ENCODE results near the gene CXCR1. TPM values are rescaled to one million over a fixed set of nuclear protein-coding genes. Genes with fewer than 3 reads are reported as not detected.

The CXCR1 gene
- polyA plus RNA-seq, 1 of the 3 experiments (the other 2 are of a cell fraction), result not detected

DNA sequence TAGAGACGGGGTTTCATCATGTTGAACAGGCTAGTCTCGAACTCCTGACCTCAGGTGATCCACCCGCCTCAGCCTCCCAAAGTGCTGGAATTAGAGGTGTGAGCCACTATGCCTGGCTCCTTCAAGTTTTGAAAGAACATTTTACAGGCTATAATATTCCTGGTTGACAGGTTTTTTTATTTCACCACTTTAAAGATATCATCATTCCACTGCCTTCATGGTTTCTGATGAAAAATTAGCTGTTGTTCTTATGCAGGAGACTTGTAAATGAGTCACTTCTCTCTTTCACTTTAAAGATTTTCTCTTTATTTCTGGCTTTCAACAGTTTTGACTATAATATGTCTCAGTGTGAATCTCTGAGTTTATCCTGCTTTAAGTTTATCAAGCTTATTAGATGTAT, 42.3 kb upstream of the CXCR1 start:
- Histone ChIP-seq H3F3A (replicated peaks; ENCODE audit: insufficient read depth) (no peaks in the 10 kb centered on the region), H3K9me3 (peaks cover 7% of the 10 kb centered on the region), H3K9ac (no peak overlapping the region), H3K27ac (ENCODE audit: low read depth in 2 of 2, low read length in 1 of 2) (no peak overlapping the region), H2AFZ (ENCODE audit: low read depth) (no peak overlapping the region), H3K4me1 (ENCODE audit: control insufficient read depth in 1 of 2, insufficient read depth in 2 of 2, low read depth in 1 of 2, low read length in 1 of 2) (no peaks in the 10 kb centered on the region), H3K4me2 (no peak overlapping the region), H4K20me1 (ENCODE audit: insufficient read depth) (no peaks in the 10 kb centered on the region), H3K27me3 (ENCODE audit: insufficient read depth) (no peaks in the 10 kb centered on the region), H3K9me2 (no peaks in the 10 kb centered on the region), H3K79me2 (ENCODE audit: insufficient read depth) (no peaks in the 10 kb centered on the region), H3K36me3 (replicated peaks in 1 of 2; ENCODE audit: control insufficient read depth in 1 of 2, insufficient read depth in 2 of 2, low read length in 1 of 2) (no peaks in the 10 kb centered on the region), H3K4me3 (ENCODE audit: low read depth in 2 of 2, low read length in 1 of 2) (no peak overlapping the region)
- ChIA-PET POLR2A (interaction anchor here (0.7 kb wide), 1 partner anchor 74 kb away, joined by 4 read pairs; no protein-coding TSS in a partner anchor), CTCF (no interaction called here)
- WGBS (ENCODE audit: low lambda C conversion rate), result 72% methylated on average over 3 of the region's 3 CpGs
- TF ChIP-seq NRF1 (IDR thresholded peaks at IDR 0.05; ENCODE audit: low read depth, low read length) (no peak), GABPA (IDR thresholded peaks at IDR 0.05; ENCODE audit: low read depth) (no peak), TCF12 (IDR thresholded peaks at IDR 0.05) (no peak), CHD2 (IDR thresholded peaks at IDR 0.05; ENCODE audit: low read length, partially characterized antibody) (no peak), RCOR1 (IDR thresholded peaks at IDR 0.05; ENCODE audit: low read length) (no peak), TEAD4 (IDR thresholded peaks at IDR 0.05; ENCODE audit: borderline replicate concordance, insufficient read depth) (no peak), SIN3A (IDR thresholded peaks at IDR 0.05; ENCODE audit: borderline replicate concordance, low read depth, low read length) (no peak), EZH2phosphoT487 (IDR thresholded peaks at IDR 0.05; ENCODE audit: borderline replicate concordance, low read depth) (no peak), EP300 (IDR thresholded peaks at IDR 0.05; ENCODE audit: borderline replicate concordance in 1 of 2, low read depth in 1 of 2, low read length in 1 of 2) (no peak), MEF2A (IDR thresholded peaks at IDR 0.05; ENCODE audit: borderline replicate concordance, low read depth) (no peak)
- TF ChIP-seq, protein P1, sequence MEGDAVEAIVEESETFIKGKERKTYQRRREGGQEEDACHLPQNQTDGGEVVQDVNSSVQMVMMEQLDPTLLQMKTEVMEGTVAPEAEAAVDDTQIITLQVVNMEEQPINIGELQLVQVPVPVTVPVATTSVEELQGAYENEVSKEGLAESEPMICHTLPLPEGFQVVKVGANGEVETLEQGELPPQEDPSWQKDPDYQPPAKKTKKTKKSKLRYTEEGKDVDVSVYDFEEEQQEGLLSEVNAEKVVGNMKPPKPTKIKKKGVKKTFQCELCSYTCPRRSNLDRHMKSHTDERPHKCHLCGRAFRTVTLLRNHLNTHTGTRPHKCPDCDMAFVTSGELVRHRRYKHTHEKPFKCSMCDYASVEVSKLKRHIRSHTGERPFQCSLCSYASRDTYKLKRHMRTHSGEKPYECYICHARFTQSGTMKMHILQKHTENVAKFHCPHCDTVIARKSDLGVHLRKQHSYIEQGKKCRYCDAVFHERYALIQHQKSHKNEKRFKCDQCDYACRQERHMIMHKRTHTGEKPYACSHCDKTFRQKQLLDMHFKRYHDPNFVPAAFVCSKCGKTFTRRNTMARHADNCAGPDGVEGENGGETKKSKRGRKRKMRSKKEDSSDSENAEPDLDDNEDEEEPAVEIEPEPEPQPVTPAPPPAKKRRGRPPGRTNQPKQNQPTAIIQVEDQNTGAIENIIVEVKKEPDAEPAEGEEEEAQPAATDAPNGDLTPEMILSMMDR (IDR thresholded peaks at IDR 0.05), result no peak
- TF ChIP-seq, protein P2, sequence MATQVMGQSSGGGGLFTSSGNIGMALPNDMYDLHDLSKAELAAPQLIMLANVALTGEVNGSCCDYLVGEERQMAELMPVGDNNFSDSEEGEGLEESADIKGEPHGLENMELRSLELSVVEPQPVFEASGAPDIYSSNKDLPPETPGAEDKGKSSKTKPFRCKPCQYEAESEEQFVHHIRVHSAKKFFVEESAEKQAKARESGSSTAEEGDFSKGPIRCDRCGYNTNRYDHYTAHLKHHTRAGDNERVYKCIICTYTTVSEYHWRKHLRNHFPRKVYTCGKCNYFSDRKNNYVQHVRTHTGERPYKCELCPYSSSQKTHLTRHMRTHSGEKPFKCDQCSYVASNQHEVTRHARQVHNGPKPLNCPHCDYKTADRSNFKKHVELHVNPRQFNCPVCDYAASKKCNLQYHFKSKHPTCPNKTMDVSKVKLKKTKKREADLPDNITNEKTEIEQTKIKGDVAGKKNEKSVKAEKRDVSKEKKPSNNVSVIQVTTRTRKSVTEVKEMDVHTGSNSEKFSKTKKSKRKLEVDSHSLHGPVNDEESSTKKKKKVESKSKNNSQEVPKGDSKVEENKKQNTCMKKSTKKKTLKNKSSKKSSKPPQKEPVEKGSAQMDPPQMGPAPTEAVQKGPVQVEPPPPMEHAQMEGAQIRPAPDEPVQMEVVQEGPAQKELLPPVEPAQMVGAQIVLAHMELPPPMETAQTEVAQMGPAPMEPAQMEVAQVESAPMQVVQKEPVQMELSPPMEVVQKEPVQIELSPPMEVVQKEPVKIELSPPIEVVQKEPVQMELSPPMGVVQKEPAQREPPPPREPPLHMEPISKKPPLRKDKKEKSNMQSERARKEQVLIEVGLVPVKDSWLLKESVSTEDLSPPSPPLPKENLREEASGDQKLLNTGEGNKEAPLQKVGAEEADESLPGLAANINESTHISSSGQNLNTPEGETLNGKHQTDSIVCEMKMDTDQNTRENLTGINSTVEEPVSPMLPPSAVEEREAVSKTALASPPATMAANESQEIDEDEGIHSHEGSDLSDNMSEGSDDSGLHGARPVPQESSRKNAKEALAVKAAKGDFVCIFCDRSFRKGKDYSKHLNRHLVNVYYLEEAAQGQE (IDR thresholded peaks at IDR 0.05; ENCODE audit: low read depth, low read length), result no peak
- no peak for DNase-seq

DNA sequence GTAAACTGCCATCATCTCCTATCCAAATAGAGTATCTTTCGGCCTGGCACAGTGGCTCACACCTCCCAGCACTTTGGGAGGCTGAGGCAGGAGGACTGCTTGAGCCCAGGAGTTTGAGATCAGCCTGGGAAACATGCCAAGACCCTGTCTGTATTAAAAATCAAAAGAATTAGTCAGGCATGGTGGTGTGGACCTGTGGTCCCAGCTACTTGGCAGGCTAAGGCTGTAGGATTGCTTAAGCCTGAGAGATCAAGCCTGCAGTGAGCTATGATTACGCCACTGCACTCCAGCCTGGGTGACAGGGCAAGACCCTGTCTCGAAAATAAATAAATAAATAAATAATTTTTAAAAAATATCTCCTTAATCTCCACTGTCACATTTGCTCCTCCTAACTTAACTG, 35.5 kb upstream of the CXCR1 start:
- 58% methylated on average over 3 of the region's 3 CpGs for WGBS (ENCODE audit: low lambda C conversion rate)
- H3K4me2 ChIP-seq, result no peak overlapping the region
- CTCF ChIA-PET, result interaction anchor here (0.9 kb wide), 1 partner anchor 17 kb away, joined by 3 read pairs; no protein-coding TSS in a partner anchor
- TF ChIP-seq EZH2phosphoT487 (IDR thresholded peaks at IDR 0.05; ENCODE audit: borderline replicate concordance, low read depth), result no peak
- no peak for TF ChIP-seq GATA2 (CRISPR knock-in tag; IDR thresholded peaks at IDR 0.05)
- no peak for TF ChIP-seq JUND (IDR thresholded peaks at IDR 0.05)
- TF ChIP-seq TEAD4 (IDR thresholded peaks at IDR 0.05; ENCODE audit: borderline replicate concordance, insufficient read depth), result no peak
- TF ChIP-seq, protein P3, sequence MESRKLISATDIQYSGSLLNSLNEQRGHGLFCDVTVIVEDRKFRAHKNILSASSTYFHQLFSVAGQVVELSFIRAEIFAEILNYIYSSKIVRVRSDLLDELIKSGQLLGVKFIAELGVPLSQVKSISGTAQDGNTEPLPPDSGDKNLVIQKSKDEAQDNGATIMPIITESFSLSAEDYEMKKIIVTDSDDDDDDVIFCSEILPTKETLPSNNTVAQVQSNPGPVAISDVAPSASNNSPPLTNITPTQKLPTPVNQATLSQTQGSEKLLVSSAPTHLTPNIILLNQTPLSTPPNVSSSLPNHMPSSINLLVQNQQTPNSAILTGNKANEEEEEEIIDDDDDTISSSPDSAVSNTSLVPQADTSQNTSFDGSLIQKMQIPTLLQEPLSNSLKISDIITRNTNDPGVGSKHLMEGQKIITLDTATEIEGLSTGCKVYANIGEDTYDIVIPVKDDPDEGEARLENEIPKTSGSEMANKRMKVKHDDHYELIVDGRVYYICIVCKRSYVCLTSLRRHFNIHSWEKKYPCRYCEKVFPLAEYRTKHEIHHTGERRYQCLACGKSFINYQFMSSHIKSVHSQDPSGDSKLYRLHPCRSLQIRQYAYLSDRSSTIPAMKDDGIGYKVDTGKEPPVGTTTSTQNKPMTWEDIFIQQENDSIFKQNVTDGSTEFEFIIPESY (IDR thresholded peaks at IDR 0.05; ENCODE audit: borderline replicate concordance, low read depth), result no peak
- TF ChIP-seq, protein P4, sequence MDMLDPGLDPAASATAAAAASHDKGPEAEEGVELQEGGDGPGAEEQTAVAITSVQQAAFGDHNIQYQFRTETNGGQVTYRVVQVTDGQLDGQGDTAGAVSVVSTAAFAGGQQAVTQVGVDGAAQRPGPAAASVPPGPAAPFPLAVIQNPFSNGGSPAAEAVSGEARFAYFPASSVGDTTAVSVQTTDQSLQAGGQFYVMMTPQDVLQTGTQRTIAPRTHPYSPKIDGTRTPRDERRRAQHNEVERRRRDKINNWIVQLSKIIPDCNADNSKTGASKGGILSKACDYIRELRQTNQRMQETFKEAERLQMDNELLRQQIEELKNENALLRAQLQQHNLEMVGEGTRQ (IDR thresholded peaks at IDR 0.05; ENCODE audit: borderline replicate concordance, low read depth, low read length), result no peak
- no peak for TF ChIP-seq RAD21 (IDR thresholded peaks at IDR 0.05; ENCODE audit: low read length)
- TF ChIP-seq YY1 (IDR thresholded peaks at IDR 0.05; ENCODE audit: low read depth), result no peak
- TF ChIP-seq RXRA (IDR thresholded peaks at IDR 0.05; ENCODE audit: borderline replicate concordance, low read depth), result no peak
- no peak for TF ChIP-seq NFIC (IDR thresholded peaks at IDR 0.05; ENCODE audit: borderline replicate concordance)
- no peak for TF ChIP-seq SMC3 (IDR thresholded peaks at IDR 0.05; ENCODE audit: low read depth, low read length)

More for the DNA sequence above, 35.5 kb upstream of the CXCR1 start:
- Histone ChIP-seq H3K79me2 (ENCODE audit: insufficient read depth) (no peaks in the 10 kb centered on the region), H3K9me2 (no peaks in the 10 kb centered on the region), H3K27ac (ENCODE audit: low read depth in 2 of 2, low read length in 1 of 2) (no peak overlapping the region), H3K4me3 (ENCODE audit: low read depth in 2 of 2, low read length in 1 of 2) (no peak overlapping the region), H3K9me3 (no peaks in the 10 kb centered on the region), H4K20me1 (ENCODE audit: insufficient read depth) (no peaks in the 10 kb centered on the region), H3K36me3 (replicated peaks in 1 of 2; ENCODE audit: control insufficient read depth in 1 of 2, insufficient read depth in 2 of 2, low read length in 1 of 2) (no peaks in the 10 kb centered on the region), H3K4me1 (ENCODE audit: control insufficient read depth in 1 of 2, insufficient read depth in 2 of 2, low read depth in 1 of 2, low read length in 1 of 2) (no peaks in the 10 kb centered on the region), H2AFZ (ENCODE audit: low read depth) (no peak overlapping the region), H3K9ac (no peak overlapping the region), H3K27me3 (ENCODE audit: insufficient read depth) (peaks cover 4% of the 10 kb centered on the region; the same call in 1 of the 2 replicates), H3F3A (replicated peaks; ENCODE audit: insufficient read depth) (no peaks in the 10 kb centered on the region)
- DNase-seq, result no peak
- POLR2A ChIA-PET, result no interaction called here

Data from SK-N-SH (cell line).